A673 (cell line): ENCODE results near the gene RAB40A.
A peak's percentile ranks its signal among the peaks of the same experiment; 100 is the strongest.

Experiments
- EZH2 ChIP-seq: fragments of 200-600 bp; sonication (generic); IDR thresholded peaks from 2 replicates; pipeline ENCODE4 v1.6.1; 2017; ENCODE audit warnings: borderline replicate concordance, low read depth, mild to moderate bottlenecking, mixed read lengths, antibody characterized with exemption, low read length; ENCODE audit not compliant: poor library complexity, severe bottlenecking
- TF ChIP-seq, protein P1 (sequence below): fragments of 300-800, 200-600 bp; sonication (generic); conservative IDR thresholded peaks from 2 replicates; pipeline ENCODE4 v1.5.1; 2017; ENCODE audit warnings: low read depth, mild to moderate bottlenecking, antibody characterized with exemption, low read length, moderate library complexity, mixed read lengths

DNA sequence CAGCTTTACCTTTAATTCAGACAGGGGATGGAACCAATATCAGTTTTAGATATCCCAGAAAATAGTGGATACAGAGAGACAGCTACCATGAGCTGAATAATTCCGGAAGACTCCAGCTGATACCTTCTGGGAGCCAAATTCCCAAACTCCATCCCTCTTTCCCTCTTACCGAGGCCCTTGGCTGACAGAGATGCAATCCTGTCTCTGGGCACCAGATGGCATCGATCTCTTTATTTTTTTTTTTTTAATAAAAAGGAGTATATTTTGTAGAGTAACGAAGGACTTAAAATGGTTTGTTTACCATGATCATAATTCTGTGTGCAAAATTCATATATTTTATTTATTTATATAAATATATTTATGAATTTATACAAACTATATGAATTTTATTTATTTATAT is 31.0 kb downstream of the RAB40A start:
- TF ChIP-seq, protein P1, sequence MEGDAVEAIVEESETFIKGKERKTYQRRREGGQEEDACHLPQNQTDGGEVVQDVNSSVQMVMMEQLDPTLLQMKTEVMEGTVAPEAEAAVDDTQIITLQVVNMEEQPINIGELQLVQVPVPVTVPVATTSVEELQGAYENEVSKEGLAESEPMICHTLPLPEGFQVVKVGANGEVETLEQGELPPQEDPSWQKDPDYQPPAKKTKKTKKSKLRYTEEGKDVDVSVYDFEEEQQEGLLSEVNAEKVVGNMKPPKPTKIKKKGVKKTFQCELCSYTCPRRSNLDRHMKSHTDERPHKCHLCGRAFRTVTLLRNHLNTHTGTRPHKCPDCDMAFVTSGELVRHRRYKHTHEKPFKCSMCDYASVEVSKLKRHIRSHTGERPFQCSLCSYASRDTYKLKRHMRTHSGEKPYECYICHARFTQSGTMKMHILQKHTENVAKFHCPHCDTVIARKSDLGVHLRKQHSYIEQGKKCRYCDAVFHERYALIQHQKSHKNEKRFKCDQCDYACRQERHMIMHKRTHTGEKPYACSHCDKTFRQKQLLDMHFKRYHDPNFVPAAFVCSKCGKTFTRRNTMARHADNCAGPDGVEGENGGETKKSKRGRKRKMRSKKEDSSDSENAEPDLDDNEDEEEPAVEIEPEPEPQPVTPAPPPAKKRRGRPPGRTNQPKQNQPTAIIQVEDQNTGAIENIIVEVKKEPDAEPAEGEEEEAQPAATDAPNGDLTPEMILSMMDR: peak; percentile 53
- no peak for TF ChIP-seq EZH2
